HEK293 (cell line): ENCODE results near the gene ATP6V0A1.

ENCODE experiments used
- CTCF ChIA-PET: fragments of 350-600 bp; formaldehyde crosslinking; extraction: SDS; loops from one replicate; lab custom pipeline; 2021; ENCODE audit warnings: antibody characterized with exemption; lab: Yijun Ruan, JAX
- POLR2A ChIA-PET: fragments of 300-600 bp; formaldehyde crosslinking; extraction: SDS; loops from one replicate; lab custom pipeline; 2020; ENCODE audit warnings: antibody characterized with exemption, inconsistent platforms; lab: Yijun Ruan, JAX
- H3K27ac ChIP-seq: fragments of 200-500 bp; sonication (Bioruptor generic); 2 replicates; pipeline ENCODE4 v1.5.1; 2014; ENCODE audit warnings: low read depth, low read length, control low read depth, inconsistent platforms; ENCODE audit errors: extremely low read depth
- H3K36me3 ChIP-seq, 2 experiments: fragments of 200-500 bp in 1 of 2; sonication (Bioruptor generic) in 1 of 2; 1 replicate in 1 of 2; 2 replicates in 1 of 2; pipeline ENCODE4 v1.5.1; 2014 to 2017; ENCODE audit warnings: inconsistent platforms in 2 of 2, low read length in 2 of 2; ENCODE audit not compliant: control insufficient read depth in 2 of 2, insufficient read depth in 1 of 2
- H3K4me1 ChIP-seq: fragments of 200-500 bp; sonication (Bioruptor generic); 2 replicates; pipeline ENCODE4 v1.5.1; 2014; ENCODE audit warnings: mild to moderate bottlenecking, low read length, inconsistent platforms; ENCODE audit not compliant: control insufficient read depth, insufficient read depth
- H3K4me3 ChIP-seq: 2 replicates; pipeline ENCODE4 v1.5.1; 2011; ENCODE audit warnings: low read depth, mild to moderate bottlenecking, control low read depth, low read length, moderate library complexity
- H3K9me3 ChIP-seq: fragments of 200-500 bp; sonication (Bioruptor generic); 2 replicates; pipeline ENCODE4 v1.5.1; 2014; ENCODE audit warnings: low read depth, low read length, inconsistent platforms; ENCODE audit not compliant: control insufficient read depth, insufficient read depth
- PRDM1 ChIP-seq: fragments of 450-650 bp; formaldehyde crosslinking; IDR thresholded peaks from 2 replicates; pipeline ENCODE4; 2016; ENCODE audit warnings: missing biosample characterization, missing genetic modification characterization
- SCRT2 ChIP-seq: fragments of 450-650 bp; formaldehyde crosslinking; IDR thresholded peaks from 2 replicates; pipeline ENCODE4 v1.5.1; 2016; ENCODE audit warnings: missing biosample characterization, missing genetic modification characterization
- TRIM28 ChIP-seq: IDR thresholded peaks from 2 replicates; pipeline ENCODE4 v1.6.1; 2011; ENCODE audit warnings: low read length, control low read depth, borderline replicate concordance
- ZBTB17 ChIP-seq: fragments of 450-650 bp; formaldehyde crosslinking; IDR thresholded peaks from 2 replicates; pipeline ENCODE4 v1.5.1; 2016; ENCODE audit warnings: missing biosample characterization, missing genetic modification characterization
- ZEB2 ChIP-seq: fragments of 450-650 bp; formaldehyde crosslinking; IDR thresholded peaks from 2 replicates; pipeline ENCODE4 v1.5.1; 2016; ENCODE audit warnings: missing biosample characterization, missing genetic modification characterization
- ZNF239 ChIP-seq: fragments of 450-650 bp; formaldehyde crosslinking; IDR thresholded peaks from 2 replicates; pipeline ENCODE4 v1.5.1; 2016; ENCODE audit warnings: missing biosample characterization, missing genetic modification characterization
- ZNF302 ChIP-seq: fragments of 450-650 bp; formaldehyde crosslinking; IDR thresholded peaks from 2 replicates; pipeline ENCODE4 v1.5.1; 2016; ENCODE audit warnings: missing biosample characterization, missing genetic modification characterization, low read depth
- ZNF335 ChIP-seq: fragments of 450-650 bp; formaldehyde crosslinking; conservative IDR thresholded peaks from 2 replicates; pipeline ENCODE4 v1.5.1; 2016; ENCODE audit warnings: missing biosample characterization, missing genetic modification characterization
- ZNF366 ChIP-seq: fragments of 450-650 bp; formaldehyde crosslinking; conservative IDR thresholded peaks from 2 replicates; pipeline ENCODE4 v1.5.1; 2016; ENCODE audit warnings: missing biosample characterization, missing genetic modification characterization
- ZNF600 ChIP-seq: fragments of 450-650 bp; formaldehyde crosslinking; IDR thresholded peaks from 2 replicates; pipeline ENCODE4 v1.5.1; 2016; ENCODE audit warnings: missing biosample characterization, missing genetic modification characterization
- ZNF629 ChIP-seq: fragments of 450-650 bp; formaldehyde crosslinking; IDR thresholded peaks from 2 replicates; pipeline ENCODE4 v1.5.1; 2017; ENCODE audit warnings: missing biosample characterization, missing genetic modification characterization
- ZNF654 ChIP-seq: fragments of 450-650 bp; formaldehyde crosslinking; IDR thresholded peaks from 2 replicates; pipeline ENCODE4 v1.5.1; 2016; ENCODE audit warnings: low read depth, missing biosample characterization, missing genetic modification characterization
- TF ChIP-seq, protein P1 (sequence below): fragments of 450-650 bp; formaldehyde crosslinking; optimal IDR thresholded peaks from 2 replicates; pipeline ENCODE3; 2016; ENCODE audit warnings: missing biosample characterization, mild to moderate bottlenecking, missing genetic modification characterization
- TF ChIP-seq, protein P2 (sequence below): fragments of 450-650 bp; formaldehyde crosslinking; IDR thresholded peaks from 2 replicates; pipeline ENCODE4 v1.5.1; 2016; ENCODE audit warnings: missing biosample characterization, missing genetic modification characterization
- TF ChIP-seq, protein P3 (sequence below): fragments of 450-650 bp; formaldehyde crosslinking; IDR thresholded peaks from 2 replicates; pipeline ENCODE4 v1.5.1; 2017; ENCODE audit warnings: missing biosample characterization, missing genetic modification characterization
- TF ChIP-seq, protein P4 (sequence below): fragments of 450-650 bp; IDR thresholded peaks from 2 replicates; pipeline ENCODE4 v1.5.1; 2018; ENCODE audit warnings: missing biosample characterization, mild to moderate bottlenecking, missing genetic modification characterization
- TF ChIP-seq, protein P5 (sequence below): fragments of 450-650 bp; formaldehyde crosslinking; IDR thresholded peaks from 2 replicates; pipeline ENCODE4 v1.5.1; 2017; ENCODE audit warnings: missing biosample characterization, mild to moderate bottlenecking, missing genetic modification characterization, moderate library complexity

Gene ATP6V0A1

DNA sequence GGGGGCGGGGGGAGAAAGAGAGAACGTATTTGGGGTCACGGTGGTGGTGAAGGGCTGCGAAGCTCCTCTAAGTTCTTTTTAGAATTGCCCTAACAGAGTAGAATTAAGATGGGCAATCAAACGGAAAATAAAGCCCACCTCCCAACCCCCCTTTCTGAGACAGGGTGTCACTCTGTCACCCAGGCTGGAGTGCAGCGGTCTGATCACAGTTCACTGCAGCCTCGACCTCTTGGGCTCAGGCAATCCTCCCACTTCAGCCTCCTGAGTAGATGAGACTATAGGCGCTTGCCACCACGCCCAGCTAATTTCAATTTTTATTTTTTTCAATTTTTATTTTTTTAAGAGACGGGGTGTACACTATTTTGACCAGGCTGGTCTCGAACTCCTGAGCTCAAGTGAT, 34.9 kb upstream of the ATP6V0A1 start:
- H3K4me3 ChIP-seq = no peak overlapping the region
- H3K27ac ChIP-seq = peak overlapping the region; percentile 38; the same call in 1 of the 2 replicates
- H3K36me3 ChIP-seq = no peaks in the 10 kb centered on the region; a peak in 1 of 3 replicates
- no peak for TF ChIP-seq ZNF239 (tag by site-specific recombination)
- H3K4me1 ChIP-seq = peaks cover 2% of the 10 kb centered on the region
- ChIA-PET CTCF (interaction anchor here (0.5 to 7.0 kb wide), 18 partner anchors 13 to 573 kb away, joined by 3 to 33 read pairs (median 4); no protein-coding TSS in a partner anchor), POLR2A (interaction anchor here (0.6 to 3.3 kb wide), 39 partner anchors 8 to 574 kb away, joined by 3 to 73 read pairs (median 5); partner anchors contain the start of genes ACLY, DNAJC7, GHDC and NAGLU)
- H3K9me3 ChIP-seq = no peaks in the 10 kb centered on the region

DNA sequence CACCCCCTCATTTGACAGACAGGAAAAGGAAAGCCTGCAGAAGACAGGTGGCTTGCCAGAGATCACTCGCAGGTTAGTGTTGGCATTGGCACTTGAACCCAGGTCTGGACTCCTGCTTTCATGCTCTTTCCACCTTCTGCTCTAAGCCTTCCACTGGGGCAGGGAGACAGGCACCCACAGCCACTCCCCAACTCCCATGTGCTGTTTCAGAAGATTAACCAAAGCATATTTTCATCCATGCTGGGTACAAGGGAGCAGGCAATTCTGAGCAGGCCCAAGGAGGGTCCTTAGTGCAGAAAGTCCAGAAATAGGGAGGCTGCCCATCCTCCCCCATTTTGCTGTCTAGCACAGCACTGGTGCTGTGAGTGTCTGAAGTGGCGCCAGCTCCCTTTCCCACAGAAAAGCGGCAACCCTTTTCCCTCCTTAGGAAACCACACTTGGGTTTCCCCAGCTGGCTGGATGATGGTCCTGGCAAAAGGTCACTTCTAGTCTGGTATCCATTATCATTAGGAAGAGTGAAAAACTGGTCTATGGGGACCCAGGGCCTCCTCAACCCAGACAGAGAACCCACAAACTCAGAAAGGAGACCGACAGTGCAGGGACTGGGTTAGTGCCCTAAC, 33.6 kb upstream of the ATP6V0A1 start:
- Histone ChIP-seq H3K4me3 (no peak overlapping the region), H3K9me3 (no peaks in the 10 kb centered on the region), H3K4me1 (peaks cover 2% of the 10 kb centered on the region), H3K36me3 (no peaks in the 10 kb centered on the region; a peak in 1 of 3 replicates), H3K27ac (no peak overlapping the region)
- ChIA-PET POLR2A (interaction anchor here (0.7 to 3.3 kb wide), 3 partner anchors 36 to 399 kb away, joined by 3 to 25 read pairs (median 3); partner anchors contain the start of gene BECN1), CTCF (interaction anchor here (7.0 kb wide), 1 partner anchor 19 kb away, joined by 33 read pairs; no protein-coding TSS in a partner anchor)
- TF ChIP-seq, protein P1, sequence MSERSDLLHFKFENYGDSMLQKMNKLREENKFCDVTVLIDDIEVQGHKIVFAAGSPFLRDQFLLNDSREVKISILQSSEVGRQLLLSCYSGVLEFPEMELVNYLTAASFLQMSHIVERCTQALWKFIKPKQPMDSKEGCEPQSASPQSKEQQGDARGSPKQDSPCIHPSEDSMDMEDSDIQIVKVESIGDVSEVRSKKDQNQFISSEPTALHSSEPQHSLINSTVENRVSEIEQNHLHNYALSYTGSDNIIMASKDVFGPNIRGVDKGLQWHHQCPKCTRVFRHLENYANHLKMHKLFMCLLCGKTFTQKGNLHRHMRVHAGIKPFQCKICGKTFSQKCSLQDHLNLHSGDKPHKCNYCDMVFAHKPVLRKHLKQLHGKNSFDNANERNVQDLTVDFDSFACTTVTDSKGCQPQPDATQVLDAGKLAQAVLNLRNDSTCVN = no peak
- peak; percentile 77 for TF ChIP-seq ZNF335 (tag by site-specific recombination)

DNA sequence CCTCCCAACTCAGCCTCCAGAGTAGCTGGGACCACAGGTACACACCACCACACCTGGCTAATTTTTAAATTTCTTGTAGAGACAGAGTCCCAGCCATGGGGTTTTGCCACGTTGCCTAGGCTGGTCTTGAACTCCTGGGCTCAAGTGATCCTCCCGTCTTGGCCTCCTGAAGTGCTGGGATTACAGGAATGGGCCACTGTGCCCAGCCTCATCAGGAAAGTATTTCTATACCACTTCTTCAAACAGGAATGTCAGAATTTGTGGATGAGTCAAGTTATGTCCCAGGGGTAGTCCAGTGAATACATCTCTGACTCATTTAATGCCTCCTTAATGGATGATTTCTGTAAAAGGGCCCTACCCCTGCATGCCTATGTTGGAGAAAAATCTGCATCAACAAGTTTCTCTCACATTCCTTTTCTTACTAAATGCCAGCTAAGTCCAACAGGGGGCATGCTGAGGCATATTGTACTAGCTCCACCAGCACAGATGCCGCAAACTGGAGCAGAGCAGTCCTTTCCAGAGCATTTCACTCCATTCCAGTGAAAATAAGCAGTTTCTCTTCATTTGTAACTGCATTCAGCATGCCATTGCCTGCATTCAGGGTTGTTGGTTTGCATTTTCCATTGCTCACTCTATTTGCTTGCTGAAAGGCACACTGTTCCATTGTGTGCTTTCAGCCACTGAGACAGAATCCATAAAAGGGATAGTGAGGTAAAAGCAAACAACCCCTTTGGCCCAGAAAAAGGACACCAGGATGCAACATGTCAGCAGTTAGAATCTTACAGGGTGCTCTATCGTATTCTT, 30.3 kb upstream of the ATP6V0A1 start:
- ChIA-PET POLR2A (interaction anchor here (0.6 to 1.0 kb wide), 2 partner anchors 30 to 89 kb away, joined by 3 read pairs; partner anchors contain the start of gene ATP6V0A1), CTCF (interaction anchor here (0.6 to 3.7 kb wide), 14 partner anchors 9 to 1051 kb away, joined by 3 to 28 read pairs (median 4); no protein-coding TSS in a partner anchor)
- H3K9me3 ChIP-seq = no peaks in the 10 kb centered on the region
- H3K27ac ChIP-seq = no peak overlapping the region; the same call in 1 of the 2 replicates
- H3K4me3 ChIP-seq = no peak overlapping the region
- H3K4me1 ChIP-seq = no peaks in the 10 kb centered on the region
- no peaks in the 10 kb centered on the region; a peak in 1 of 3 replicates for H3K36me3 ChIP-seq
- TF ChIP-seq TRIM28 (0 out of 2 replicates have a peak, but pooled peaks have one; percentile 24), ZNF302 (no peak), ZNF629 (tag by site-specific recombination) (peak; percentile 46; the same call in 1 of the 2 replicates), SCRT2 (peak; percentile 99), PRDM1 (tag by site-specific recombination) (peak; percentile 99), ZNF366 (0 out of 2 replicates have a peak, but pooled peaks have one; percentile 19), ZNF654 (tag by site-specific recombination) (peak; percentile 45), ZNF600 (tag by site-specific recombination) (peak; percentile 66; the same call in 1 of the 2 replicates), ZBTB17 (tag by site-specific recombination) (peak; percentile 65), ZEB2 (tag by site-specific recombination) (peak; percentile 48; the same call in 1 of the 2 replicates)
- TF ChIP-seq, protein P2, sequence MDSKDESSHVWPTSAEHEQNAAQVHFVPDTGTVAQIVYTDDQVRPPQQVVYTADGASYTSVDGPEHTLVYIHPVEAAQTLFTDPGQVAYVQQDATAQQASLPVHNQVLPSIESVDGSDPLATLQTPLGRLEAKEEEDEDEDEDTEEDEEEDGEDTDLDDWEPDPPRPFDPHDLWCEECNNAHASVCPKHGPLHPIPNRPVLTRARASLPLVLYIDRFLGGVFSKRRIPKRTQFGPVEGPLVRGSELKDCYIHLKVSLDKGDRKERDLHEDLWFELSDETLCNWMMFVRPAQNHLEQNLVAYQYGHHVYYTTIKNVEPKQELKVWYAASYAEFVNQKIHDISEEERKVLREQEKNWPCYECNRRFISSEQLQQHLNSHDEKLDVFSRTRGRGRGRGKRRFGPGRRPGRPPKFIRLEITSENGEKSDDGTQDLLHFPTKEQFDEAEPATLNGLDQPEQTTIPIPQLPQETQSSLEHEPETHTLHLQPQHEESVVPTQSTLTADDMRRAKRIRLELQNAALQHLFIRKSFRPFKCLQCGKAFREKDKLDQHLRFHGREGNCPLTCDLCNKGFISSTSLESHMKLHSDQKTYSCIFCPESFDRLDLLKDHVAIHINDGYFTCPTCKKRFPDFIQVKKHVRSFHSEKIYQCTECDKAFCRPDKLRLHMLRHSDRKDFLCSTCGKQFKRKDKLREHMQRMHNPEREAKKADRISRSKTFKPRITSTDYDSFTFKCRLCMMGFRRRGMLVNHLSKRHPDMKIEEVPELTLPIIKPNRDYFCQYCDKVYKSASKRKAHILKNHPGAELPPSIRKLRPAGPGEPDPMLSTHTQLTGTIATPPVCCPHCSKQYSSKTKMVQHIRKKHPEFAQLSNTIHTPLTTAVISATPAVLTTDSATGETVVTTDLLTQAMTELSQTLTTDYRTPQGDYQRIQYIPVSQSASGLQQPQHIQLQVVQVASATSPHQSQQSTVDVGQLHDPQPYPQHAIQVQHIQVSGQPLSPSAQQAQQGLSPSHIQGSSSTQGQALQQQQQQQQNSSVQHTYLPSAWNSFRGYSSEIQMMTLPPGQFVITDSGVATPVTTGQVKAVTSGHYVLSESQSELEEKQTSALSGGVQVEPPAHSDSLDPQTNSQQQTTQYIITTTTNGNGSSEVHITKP = peak; percentile 52
- TF ChIP-seq, protein P3, sequence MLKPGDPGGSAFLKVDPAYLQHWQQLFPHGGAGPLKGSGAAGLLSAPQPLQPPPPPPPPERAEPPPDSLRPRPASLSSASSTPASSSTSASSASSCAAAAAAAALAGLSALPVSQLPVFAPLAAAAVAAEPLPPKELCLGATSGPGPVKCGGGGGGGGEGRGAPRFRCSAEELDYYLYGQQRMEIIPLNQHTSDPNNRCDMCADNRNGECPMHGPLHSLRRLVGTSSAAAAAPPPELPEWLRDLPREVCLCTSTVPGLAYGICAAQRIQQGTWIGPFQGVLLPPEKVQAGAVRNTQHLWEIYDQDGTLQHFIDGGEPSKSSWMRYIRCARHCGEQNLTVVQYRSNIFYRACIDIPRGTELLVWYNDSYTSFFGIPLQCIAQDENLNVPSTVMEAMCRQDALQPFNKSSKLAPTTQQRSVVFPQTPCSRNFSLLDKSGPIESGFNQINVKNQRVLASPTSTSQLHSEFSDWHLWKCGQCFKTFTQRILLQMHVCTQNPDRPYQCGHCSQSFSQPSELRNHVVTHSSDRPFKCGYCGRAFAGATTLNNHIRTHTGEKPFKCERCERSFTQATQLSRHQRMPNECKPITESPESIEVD (tag by site-specific recombination) = peak; percentile 37; the same call in 1 of the 2 replicates
- TF ChIP-seq, protein P4, sequence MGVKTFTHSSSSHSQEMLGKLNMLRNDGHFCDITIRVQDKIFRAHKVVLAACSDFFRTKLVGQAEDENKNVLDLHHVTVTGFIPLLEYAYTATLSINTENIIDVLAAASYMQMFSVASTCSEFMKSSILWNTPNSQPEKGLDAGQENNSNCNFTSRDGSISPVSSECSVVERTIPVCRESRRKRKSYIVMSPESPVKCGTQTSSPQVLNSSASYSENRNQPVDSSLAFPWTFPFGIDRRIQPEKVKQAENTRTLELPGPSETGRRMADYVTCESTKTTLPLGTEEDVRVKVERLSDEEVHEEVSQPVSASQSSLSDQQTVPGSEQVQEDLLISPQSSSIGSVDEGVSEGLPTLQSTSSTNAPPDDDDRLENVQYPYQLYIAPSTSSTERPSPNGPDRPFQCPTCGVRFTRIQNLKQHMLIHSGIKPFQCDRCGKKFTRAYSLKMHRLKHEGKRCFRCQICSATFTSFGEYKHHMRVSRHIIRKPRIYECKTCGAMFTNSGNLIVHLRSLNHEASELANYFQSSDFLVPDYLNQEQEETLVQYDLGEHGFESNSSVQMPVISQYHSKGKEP (tag by site-specific recombination) = peak; percentile 68
- TF ChIP-seq, protein P5, sequence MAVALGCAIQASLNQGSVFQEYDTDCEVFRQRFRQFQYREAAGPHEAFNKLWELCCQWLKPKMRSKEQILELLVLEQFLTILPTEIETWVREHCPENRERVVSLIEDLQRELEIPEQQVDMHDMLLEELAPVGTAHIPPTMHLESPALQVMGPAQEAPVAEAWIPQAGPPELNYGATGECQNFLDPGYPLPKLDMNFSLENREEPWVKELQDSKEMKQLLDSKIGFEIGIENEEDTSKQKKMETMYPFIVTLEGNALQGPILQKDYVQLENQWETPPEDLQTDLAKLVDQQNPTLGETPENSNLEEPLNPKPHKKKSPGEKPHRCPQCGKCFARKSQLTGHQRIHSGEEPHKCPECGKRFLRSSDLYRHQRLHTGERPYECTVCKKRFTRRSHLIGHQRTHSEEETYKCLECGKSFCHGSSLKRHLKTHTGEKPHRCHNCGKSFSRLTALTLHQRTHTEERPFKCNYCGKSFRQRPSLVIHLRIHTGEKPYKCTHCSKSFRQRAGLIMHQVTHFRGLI (tag by site-specific recombination) = no peak
